GM18858 (cell line): ENCODE results near the gene DDX24.

Source experiments
- ATAC-seq: cut with Tn5 transposase; IDR thresholded peaks from one replicate; pipeline ENCODE4 v1.9.1; 2021; ENCODE audit not compliant: unreplicated experiment

DDX24 gene

DNA sequence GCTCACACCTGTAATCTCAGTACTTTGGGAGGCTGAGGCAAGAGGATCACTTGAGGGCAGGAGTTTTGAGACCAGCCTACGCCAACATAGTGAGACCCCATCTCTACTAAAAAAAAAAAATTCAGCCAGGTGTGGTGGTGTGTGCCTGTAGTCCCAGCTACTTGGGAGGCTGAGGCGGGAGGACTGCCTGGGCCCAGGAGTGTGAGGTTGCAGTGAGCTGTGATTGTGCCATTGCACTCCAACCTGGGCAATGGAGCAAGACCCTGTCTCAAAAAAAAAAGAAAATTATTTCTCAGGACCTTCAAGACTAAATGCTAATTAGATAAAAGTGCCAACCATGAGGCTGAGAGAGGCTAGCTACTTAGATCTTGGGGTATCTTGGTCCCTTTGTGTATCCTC, 31.4 kb downstream of the DDX24 start:
- ATAC-seq: no peak

DNA sequence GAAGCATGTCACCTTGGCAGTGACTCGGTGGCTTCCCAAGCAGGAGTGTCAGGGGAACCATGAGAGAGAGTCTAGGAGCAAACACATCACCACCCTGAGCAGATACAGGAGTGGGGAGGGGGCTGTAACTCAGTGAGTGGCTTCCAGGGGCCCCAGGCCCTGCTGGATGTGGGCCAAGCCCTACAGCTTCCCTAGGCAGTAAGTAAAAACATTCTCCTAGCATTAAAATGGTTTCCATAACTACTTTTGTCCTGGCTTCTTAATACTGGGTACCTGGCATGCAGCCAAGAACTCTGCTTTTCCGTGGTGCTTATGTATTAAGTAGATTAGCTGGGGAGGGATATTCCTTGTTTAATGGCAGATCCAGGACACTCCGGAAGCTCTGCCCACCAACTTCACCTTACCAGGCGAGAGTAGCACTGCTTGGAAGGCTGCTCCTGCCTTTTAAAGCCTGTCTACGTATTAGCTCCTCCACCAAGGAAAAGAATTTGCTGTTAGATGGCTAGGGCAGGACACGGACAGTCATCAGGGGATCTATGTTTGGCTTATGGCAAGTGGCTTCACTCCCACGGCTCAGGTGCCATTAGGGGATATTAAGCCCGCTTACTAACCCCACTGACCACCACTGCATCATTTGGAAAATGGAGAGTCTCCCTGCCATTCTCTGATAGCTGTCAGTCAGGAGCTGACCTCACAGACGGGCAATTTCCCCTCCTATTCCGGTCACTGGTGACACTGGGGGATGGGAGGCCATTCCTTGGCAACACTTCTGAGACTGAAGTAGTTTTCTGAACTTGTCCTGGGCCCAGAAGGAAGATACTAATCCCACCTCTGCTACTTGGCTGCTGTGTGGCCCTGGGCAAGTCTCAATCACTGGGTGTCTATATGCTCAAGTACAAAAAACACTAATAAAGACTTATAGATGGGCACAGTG, 32.0 kb downstream of the DDX24 start:
- ATAC-seq: no peak

DNA sequence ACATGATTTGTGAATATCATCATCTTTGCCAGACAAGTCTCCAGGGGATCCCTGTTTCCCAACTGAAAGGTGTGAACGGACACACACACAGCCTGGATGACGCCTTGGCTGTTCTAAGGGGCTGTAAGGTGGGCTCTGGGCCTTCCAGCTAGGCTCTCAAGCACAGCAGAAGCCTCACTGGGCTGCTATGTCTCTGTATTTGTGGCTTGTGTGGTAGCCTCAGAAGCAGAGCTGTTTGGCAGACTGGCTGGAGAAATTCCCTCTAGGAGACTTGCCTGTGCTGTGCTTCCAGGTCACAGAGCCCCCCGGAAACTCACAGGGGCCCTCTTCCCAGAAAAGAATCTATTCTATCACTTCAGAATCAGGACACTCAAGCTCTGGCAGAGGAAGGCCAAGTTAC, 33.4 kb downstream of the DDX24 start:
- no peak for ATAC-seq

DNA sequence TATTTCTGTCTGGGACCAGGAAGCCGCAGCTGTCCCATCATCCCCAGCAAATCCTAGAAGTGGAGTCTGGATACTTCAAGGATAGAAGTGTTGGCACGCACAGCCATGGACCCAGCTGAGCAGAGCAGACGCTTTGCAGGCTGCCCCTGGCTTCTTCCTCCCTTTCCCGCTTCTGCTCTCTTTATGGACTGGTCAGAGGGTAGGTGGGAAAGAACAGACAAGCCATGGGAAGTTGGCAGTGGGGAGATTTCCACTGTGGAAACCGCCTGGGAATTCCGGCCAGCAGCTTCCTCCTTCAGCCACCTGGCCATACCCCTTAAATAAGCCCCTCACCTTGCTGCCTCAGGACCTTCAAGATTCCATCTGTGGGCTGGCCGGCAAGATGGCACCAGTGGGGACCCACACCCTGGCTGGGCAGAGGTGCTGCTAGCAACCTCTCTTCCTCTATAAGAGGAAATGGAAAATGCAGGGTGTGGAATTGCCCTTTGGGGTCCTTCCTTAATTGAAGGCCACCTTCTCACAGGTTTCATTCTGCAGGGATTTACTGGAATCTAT, 34.2 kb downstream of the DDX24 start:
- ATAC-seq: no peak

DNA sequence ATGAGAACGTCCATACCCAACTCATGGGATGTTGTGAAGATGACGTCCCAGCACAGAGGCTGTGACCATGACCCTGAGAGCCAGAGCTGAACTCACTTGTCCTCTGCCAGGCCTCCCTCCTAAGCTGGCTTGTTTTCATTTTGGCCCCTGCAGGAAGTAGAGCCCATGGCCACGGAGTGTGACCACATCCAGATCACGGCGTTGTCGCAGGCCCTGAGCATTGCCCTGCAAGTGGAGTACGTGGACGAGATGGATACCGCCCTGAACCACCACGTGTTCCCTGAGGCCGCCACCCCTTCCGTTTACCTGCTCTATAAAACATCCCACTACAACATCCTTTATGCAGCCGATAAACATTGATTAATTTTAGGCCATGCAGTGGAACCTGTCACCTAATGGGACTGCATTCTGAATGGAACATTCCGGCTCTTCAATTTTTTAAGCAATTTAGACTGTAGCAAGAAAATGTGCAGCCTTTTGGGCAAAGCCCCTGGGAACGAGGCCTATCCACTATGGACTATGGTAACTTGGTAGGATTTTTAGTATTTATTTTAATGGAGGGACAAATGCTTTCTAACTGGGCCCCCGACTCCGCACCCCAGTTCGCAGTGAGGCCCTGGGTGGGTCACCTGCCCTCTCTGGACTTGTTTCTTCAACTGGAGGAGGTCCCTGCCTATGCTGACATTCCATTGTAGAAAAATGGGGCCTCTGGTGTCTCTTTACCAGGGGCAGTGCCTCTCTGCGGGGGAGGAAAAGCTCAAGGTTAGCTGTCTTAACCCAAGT, 35.2 kb downstream of the DDX24 start:
- no peak for ATAC-seq

DNA sequence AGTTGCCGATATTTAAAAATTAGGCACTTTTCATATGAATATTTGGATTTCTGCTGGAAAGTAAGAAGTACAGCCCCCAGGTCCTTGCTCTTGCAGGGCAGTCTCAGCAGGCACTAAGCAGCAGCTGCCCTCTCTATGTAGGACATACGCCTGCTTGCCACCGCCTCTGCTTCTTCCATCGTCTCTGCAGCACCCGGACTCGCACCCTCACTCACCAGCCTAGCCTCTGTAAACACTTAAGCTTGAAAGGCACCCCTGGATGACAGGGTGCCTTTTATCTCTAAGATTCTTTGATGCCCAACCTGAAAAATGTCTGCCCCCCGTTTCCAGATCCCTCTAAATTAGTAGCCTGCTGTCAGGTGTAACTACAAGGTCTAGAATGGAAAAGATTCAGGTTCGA, 35.9 kb downstream of the DDX24 start:
- no peak for ATAC-seq

DNA sequence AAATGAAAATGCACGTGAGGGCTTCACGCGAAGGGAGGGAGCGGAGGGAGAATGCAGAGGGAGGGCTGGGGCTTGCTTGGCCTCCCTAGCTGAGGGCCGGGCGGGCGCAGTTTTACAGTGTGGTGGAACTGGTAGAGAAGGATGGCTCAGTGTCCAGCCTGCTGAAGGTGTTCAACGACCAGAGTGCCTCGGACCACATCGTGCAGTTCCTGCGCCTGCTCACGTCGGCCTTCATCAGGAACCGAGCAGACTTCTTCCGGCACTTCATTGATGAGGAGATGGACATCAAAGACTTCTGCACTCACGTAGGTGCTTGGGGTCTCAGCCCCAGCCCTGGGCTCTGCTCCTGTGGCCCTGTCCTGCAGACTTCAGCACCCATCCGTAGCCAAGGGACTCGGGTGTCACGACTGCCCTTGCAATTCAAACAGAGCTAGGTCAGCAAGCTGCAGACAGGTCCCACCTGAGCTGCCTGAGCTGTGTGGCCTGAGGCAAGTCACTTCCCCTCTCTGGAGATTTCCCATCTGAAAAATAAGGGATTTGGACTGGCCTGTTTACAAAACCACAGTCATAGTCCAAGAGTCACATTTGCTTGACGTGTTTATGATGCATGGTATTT, 36.4 kb downstream of the DDX24 start:
- ATAC-seq: no peak

DNA sequence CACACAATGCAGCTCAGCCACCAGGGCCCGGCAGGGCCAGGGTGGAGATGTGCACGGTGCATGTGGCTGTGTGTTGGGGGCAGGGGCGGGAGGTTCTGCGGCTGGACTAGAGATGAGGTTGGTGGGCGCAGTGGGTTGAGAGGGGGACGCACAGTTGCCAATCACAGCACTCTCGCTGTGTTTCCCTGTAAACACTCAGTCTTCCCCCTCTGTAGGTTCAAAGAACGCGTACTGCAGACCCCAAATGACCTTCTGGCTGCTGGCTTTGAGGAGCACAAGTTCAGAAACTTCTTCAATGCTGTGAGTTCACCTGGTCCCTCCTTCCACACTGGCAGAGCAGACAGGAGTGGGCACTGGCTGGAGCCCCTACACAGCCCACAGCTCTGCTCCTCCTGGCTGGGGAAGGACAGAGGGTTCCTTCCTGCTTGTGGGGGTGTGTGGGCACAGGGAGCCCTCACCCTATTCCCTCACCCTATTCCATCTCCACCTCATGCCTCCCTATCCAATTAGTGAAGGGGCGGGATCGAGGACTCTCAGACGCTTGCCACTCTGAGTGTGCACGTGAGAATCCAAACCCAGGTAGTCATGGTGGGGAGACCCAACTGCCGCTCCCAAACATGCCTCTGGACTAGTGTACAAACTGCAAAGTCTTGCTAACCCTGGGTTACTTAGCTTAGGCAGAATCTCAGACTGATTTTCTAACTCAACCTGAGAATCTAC, 37.1 kb downstream of the DDX24 start:
- ATAC-seq: no peak

DNA sequence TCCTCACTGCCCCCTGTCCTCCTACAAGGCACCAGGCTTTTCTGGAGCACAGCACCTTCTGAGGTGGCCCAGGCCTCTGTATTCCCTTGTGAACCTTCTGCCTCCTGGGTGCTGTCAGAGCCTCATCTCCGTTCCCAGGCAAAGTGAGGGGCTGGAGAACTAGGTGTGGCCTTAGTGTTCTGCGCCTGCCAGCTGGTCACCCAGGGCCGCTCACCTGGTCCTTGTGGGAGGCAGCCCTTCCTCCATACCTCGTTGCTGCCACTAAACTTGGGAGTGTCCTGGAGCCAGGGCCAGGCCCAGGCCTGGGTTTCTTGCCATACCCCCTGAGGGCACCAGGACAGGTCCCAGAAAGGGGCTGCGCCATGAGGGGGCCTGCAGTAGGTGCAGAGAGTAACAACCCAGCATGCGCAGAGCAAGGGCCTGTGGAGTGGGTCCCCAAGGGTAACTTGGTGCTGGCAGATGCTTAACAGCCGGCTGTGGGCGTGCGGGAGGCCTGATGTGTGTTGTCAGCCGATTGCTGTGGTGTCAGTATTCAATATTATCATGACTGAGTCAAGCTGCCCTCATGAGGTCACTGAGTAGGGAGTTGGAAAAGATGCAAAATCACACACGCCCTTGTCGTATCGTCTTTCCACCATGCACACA, 37.8 kb downstream of the DDX24 start:
- ATAC-seq: no peak

DNA sequence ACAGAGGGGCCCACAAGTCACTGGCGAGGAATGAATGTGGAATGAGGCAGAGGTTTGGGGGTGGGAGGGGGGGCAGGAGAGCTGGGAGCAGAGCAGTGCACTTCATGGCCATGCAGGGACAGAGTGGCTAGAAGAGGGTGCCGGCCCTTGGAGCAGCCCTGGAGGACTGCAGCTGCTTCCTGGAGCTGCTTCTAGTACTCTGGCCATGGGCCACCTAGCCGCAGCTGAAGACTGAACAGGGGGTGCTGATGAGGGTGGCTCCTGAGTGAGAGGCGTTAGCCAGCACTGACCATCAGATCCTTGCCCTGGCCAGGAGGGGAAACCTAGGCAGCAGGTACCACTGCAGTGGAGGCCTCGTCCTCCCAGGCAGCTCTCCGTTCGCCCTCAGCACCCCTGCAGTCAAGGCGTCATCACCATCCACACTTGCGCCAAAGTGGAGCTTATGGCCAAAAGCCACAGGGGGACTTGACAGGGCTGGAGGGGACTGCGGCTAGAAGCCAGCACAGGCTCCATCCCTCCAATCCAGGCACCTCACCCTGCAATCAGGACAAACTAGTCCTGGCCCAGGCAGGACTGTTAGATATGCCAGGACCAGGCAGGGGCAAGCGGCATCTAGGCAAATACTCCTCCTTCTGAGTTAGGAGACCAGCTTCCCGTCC, 38.4 kb downstream of the DDX24 start:
- ATAC-seq: no peak

DNA sequence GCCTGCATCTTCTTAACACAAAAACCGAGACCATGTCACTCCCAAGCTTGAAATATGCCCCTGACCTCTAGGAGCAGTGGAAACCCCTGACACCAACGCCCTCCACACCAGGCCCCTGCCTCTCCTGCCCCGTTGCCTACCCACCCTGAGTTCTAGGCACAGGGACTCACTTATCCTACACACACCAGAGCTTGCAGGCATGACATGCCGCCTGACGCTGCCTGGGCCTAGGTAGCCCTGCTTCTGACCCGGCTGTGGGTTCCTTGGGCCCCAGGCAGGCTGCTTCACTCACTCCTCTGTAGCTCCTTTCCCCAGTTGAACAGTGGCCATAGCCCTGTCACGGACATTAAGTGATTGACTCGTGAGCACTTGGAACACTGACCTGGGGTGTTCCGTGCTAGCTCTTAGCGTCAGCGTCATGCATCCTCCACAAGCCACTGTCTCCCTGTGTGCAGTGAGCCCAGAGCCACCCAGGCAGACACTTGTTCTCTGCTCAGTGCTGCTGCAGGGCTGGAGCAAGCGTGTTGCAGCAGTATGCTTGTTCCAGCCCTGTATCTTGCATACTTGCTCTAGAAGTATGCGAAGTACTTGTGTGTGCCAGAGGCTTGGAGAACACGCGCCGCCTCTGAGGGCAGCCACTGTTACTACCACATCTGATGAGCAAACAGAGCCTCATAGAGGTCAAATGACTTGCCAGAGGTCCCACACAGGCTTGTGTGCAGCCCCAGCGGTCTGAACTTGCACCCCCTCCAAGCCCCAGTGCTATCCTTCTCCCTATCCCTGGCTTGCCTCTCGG, 39.3 kb downstream of the DDX24 start:
- no peak for ATAC-seq

DNA sequence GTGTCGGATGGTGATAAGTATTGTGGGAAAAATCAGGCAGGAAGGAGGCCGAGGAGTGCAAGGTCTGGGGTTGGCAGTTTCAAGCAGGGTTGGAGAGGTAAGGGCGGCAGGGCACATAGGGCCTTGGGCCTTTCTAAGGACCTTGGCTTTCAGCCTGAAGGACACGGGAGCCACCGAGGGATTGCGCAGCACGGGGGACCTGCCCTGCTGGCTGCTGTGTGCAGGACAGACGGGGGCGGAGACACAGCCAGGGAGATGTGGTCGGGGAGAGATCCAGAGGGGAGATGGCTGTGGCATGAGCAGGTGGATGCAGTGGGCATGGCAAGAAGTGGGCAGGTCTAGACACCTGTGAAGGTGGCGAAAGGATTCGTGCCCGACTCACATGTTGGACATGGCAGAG, 40.2 kb downstream of the DDX24 start:
- ATAC-seq: no peak

DNA sequence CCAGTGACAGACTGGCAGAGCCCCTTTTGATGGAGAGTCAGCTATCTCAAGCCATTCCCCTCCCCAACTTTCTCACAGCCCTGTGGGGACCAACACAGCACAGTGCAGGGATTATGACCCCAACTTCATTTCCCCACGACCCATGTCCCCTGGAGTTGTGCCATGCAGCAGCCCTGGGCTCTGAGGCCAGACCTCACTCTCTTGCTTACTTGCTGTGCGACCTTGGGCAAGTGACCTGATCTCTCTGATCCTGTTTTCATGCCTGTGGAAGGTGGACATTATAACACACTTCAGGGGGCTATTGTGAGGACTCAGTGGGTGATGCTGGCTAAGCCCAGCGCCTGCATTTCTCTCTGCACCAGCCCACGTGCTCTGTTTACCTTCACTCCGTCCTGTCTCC, 40.8 kb downstream of the DDX24 start:
- ATAC-seq: no peak

DNA sequence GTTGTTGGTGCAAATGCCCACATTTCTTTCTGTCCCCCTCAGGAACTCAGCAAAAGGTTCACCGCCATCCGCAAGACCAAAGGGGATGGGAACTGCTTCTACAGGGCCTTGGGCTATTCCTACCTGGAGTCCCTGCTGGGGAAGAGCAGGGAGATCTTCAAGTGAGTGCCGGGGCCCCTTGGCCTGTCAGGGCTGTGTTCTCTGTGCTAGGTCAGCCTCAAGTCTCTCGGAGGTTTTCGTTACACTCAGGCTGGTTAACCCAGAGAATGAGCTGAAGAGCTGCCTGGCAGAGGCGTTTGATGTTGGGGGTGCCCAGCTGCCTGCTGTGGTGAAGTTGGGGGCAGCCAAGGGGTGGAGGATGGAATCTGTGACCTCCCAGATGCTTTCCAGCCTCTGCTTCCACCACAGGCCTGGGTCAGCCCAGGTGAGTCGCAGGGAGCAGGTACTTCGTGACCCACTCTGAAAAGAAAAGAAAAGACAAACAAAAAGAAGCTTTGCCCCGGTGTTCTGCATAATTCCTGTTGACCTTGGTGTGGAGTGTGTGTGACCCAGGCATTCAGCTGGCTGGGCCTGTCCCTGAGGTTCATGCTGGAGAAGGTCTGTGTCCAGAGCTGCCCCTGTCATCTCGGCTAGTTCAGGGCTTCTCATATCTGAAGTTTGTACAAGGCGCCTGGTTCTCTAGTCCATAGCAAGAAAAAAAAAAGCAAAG, 41.9 kb downstream of the DDX24 start:
- no peak for ATAC-seq

DNA sequence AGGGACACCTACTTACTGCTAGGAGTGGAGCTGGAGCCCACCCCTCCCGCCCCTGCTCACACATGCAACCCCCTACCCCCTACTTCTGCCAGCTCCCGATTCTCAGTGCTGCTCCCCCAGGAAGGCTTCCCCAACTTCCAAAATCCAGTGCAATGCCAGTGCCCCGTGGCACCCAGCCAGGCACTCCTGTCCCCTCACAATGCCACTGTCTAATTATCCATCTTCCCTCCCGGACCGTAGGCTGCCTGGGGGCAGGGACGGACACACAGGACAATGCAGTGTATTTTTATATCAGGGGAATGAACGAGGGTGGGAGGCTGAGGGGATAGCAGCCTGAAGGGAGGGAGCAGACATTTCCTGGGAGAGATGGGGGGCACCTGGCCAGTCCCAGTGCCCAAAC, 42.5 kb downstream of the DDX24 start:
- ATAC-seq: no peak

DNA sequence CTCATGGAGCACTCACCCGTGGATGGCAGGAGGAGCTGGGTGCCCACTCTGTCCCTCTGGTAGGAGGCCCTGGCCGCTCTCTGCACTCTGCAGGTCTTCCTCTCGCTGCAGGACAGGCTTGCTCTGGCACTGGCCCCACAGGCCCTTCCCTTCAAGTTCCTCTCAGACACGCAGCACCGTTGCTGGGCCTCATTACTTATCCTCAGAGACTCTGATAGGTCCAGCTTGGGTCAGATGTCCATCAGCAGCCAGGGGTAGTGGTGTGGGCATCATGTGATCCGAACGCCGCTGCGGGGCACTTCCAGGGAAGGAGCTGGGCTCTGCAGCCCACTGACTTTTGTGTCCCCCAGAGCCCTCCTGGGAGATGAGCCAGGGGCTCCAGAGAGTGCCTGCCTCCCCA, 43.0 kb downstream of the DDX24 start:
- no peak for ATAC-seq

DNA sequence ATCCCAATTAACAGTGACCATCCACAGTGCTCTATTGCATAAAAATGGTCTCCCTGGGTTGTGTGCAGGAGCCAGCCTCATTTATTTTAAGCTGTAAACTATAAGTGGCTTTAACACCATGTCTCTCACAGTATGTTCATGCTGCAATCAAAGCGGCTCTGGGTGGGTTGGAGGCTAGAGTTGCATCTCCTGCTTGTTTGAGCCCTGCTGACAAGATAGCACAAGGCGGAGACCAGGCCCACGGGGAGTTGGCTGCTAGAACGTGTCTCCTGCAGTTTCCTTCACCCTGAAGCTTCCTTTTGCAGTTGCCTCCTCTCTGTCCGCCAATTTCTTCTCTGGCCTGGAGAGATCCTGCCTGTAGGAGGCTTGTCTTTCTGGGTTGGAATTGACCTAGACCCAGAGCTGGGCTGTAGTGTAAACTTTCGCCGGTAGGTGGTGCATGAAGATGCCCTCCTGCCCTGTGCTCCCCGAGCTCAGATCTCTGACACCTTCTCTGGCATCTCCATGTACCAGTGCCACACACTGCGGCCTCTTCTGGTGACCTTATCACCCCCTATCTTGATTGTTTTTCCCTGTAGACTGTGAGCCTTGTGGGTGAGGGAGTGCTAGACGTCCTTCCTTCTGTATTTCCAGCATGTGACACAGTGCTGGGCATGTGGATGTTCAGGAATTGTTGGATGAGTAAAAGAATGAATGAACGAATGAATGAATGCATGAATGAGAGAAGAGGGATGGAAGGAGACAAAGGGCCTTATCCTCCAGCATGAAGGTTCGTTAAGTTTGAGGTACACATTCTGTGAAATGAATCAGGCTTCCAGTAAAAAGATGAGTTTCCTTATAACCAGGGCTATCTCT, 44.5 kb downstream of the DDX24 start:
- peak; percentile 84 for ATAC-seq
